HEK293 (cell line): Measurements from ENCODE around the gene VRK3.

Experiments
- CTCF ChIA-PET: fragments of 350-600 bp; formaldehyde crosslinking; extraction: SDS; loops from one replicate; lab custom pipeline; 2021; ENCODE audit warnings: antibody characterized with exemption; lab: Yijun Ruan, JAX
- POLR2A ChIA-PET: fragments of 300-600 bp; formaldehyde crosslinking; extraction: SDS; loops from one replicate; lab custom pipeline; 2020; ENCODE audit warnings: antibody characterized with exemption, inconsistent platforms; lab: Yijun Ruan, JAX
- H3K27ac ChIP-seq: fragments of 200-500 bp; sonication (Bioruptor generic); 2 replicates; pipeline ENCODE4 v1.5.1; 2014; ENCODE audit warnings: low read depth, low read length, control low read depth, inconsistent platforms; ENCODE audit errors: extremely low read depth
- H3K36me3 ChIP-seq, 2 experiments: fragments of 200-500 bp in 1 of 2; sonication (Bioruptor generic) in 1 of 2; 1 replicate in 1 of 2; 2 replicates in 1 of 2; pipeline ENCODE4 v1.5.1; 2014 to 2017; ENCODE audit warnings: inconsistent platforms in 2 of 2, low read length in 2 of 2; ENCODE audit not compliant: control insufficient read depth in 2 of 2, insufficient read depth in 1 of 2
- H3K4me1 ChIP-seq: fragments of 200-500 bp; sonication (Bioruptor generic); 2 replicates; pipeline ENCODE4 v1.5.1; 2014; ENCODE audit warnings: mild to moderate bottlenecking, low read length, inconsistent platforms; ENCODE audit not compliant: control insufficient read depth, insufficient read depth
- H3K4me3 ChIP-seq: 2 replicates; pipeline ENCODE4 v1.5.1; 2011; ENCODE audit warnings: low read depth, mild to moderate bottlenecking, control low read depth, low read length, moderate library complexity
- H3K9me3 ChIP-seq: fragments of 200-500 bp; sonication (Bioruptor generic); 2 replicates; pipeline ENCODE4 v1.5.1; 2014; ENCODE audit warnings: low read depth, low read length, inconsistent platforms; ENCODE audit not compliant: control insufficient read depth, insufficient read depth
- FEZF1 ChIP-seq: fragments of 450-650 bp; formaldehyde crosslinking; IDR thresholded peaks from 2 replicates; pipeline ENCODE4 v1.5.1; 2016; ENCODE audit warnings: missing biosample characterization, missing genetic modification characterization
- OSR2 ChIP-seq: fragments of 450-650 bp; formaldehyde crosslinking; IDR thresholded peaks from 2 replicates; pipeline ENCODE4 v1.5.1; 2016; ENCODE audit warnings: missing biosample characterization, missing genetic modification characterization
- SCRT2 ChIP-seq: fragments of 450-650 bp; formaldehyde crosslinking; IDR thresholded peaks from 2 replicates; pipeline ENCODE4 v1.5.1; 2016; ENCODE audit warnings: missing biosample characterization, missing genetic modification characterization
- ZBTB17 ChIP-seq: fragments of 450-650 bp; formaldehyde crosslinking; IDR thresholded peaks from 2 replicates; pipeline ENCODE4 v1.5.1; 2016; ENCODE audit warnings: missing biosample characterization, missing genetic modification characterization
- ZNF335 ChIP-seq: fragments of 450-650 bp; formaldehyde crosslinking; conservative IDR thresholded peaks from 2 replicates; pipeline ENCODE4 v1.5.1; 2016; ENCODE audit warnings: missing biosample characterization, missing genetic modification characterization
- ZNF600 ChIP-seq: fragments of 450-650 bp; formaldehyde crosslinking; IDR thresholded peaks from 2 replicates; pipeline ENCODE4 v1.5.1; 2016; ENCODE audit warnings: missing biosample characterization, missing genetic modification characterization
- ZNF664 ChIP-seq: fragments of 450-650 bp; formaldehyde crosslinking; IDR thresholded peaks from 2 replicates; pipeline ENCODE4 v1.5.1; 2016; ENCODE audit warnings: missing biosample characterization, missing genetic modification characterization
- ZSCAN16 ChIP-seq: fragments of 450-650 bp; formaldehyde crosslinking; IDR thresholded peaks from 2 replicates; pipeline ENCODE4 v1.5.1; 2016; ENCODE audit warnings: missing biosample characterization, missing genetic modification characterization

VRK3 gene

GRCh38 chr19:49927526-49928264 is 97.5 kb downstream of the VRK3 start:
- Histone ChIP-seq H3K4me1 (peaks cover 9% of the 10 kb centered on the region), H3K9me3 (no peaks in the 10 kb centered on the region), H3K4me3 (no peak overlapping the region)
- POLR2A ChIA-PET: interaction anchor here (0.7 to 3.2 kb wide), 7 partner anchors 9 to 1055 kb away, joined by 5 to 41 read pairs (median 15); partner anchors contain the start of genes AKT1S1, PPP1R15A, TBC1D17 and VRK3
- TF ChIP-seq SCRT2 (tag by site-specific recombination) (peak; percentile 74; the same call in 1 of the 2 replicates), OSR2 (tag by site-specific recombination) (no peak), ZNF335 (tag by site-specific recombination) (no peak)
- TF ChIP-seq, all 188 proteins: peak for 1
- H3K27ac ChIP-seq: peak overlapping the region; percentile 99
- peaks cover 29 to 57% of the 10 kb centered on the region in 2 experiments for H3K36me3 ChIP-seq
- CTCF ChIA-PET: interaction anchor here (0.6 to 3.6 kb wide), 3 partner anchors 11 to 100 kb away, joined by 4 to 29 read pairs (median 6); no protein-coding TSS in a partner anchor

- POLR2A ChIA-PET: no interaction called here
- no peak overlapping the region for H3K4me3 ChIP-seq
Measured at GRCh38 chr19:49926515-49926914, 98.7 kb downstream of the VRK3 start.

More at GRCh38 chr19:49926515-49926914, 98.7 kb downstream of the VRK3 start:
- CTCF ChIA-PET: interaction anchor here (0.7 to 3.6 kb wide), 2 partner anchors 12 to 27 kb away, joined by 4 to 29 read pairs; no protein-coding TSS in a partner anchor
- Histone ChIP-seq H3K4me1 (peaks cover 9% of the 10 kb centered on the region), H3K27ac (no peak overlapping the region), H3K9me3 (no peaks in the 10 kb centered on the region), H3K36me3 (peaks cover 29 to 65% of the 10 kb centered on the region in 2 experiments)
- no peak for TF ChIP-seq ZBTB17 (tag by site-specific recombination)
- TF ChIP-seq ZNF664: peak; percentile 81
- no peak for TF ChIP-seq FEZF1 (tag by site-specific recombination)
- TF ChIP-seq ZSCAN16 (tag by site-specific recombination): no peak
- TF ChIP-seq ZNF600 (tag by site-specific recombination): no peak
